Measurements from ENCODE around the gene GPR15LG.

The GPR15LG gene

DNA sequence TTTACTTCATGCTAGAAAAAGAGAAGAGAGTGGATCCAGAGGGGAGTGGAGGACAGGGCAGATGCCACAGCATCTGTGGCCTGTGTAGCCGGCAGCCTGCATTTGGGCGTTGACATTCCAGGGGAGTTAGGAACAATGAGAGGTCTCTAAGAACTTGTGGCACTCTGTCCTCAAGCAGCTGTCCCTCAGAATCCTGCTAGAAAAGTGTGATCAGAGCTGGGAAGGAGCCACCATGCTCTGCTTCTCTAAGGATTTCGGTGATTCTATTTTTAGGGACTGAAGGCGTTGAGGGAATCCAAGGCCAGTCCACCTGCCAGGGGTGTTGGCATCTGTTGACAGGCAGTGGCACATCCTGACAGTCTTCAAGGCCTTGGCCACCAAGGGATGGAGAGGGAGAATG lies 44.1 kb downstream of the GPR15LG start:
- DNase-seq, result no peak

DNA sequence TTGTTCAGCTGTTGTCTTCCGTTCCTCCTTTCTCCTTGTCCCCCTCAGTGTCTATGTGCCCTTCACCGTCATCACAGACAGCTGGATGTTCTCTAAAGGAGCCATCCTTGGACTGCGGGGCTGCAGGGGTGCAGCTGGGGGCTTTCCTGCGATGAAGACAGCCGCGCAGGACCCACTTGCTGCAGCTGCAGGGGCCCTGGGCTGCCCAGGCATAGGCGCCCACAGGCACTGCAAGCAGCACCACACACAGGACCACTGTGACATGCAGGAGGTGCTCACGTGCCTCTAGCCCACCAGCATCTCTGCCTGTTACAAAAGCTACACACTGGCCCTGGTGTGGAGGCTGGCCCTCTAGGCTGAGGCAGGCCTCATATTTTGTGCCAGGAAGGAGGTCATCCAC lies 48.3 kb downstream of the GPR15LG start:
- DNase-seq, result no peak

DNA sequence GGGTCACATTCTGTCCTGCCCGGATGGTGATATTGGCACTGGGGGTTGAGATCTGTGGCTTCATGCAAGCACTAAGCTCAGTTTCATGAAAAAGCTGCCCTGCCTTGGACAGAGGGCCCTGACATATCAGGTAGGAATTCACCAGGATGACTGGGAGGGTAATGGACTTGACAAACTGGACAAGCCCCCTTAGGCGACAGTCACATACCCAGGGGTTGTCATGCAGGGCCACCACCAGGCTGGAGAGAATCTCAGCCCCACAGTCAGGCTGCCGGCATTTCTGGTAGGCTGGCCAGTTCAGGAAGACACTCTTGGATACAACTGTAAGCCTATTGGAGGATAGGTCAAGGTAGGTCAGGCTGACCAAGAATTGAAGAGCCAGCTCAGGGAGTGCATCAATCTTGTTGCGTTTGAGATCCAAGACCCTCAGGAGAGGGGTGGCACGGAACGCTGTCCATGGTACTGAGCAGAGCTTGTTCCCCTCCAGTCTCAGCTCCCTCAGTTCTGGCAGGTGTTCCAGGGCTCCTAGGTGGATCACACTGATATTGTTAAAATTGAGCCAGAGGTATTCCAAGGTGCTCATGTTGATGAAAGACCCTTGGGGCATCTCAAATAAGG lies 50.9 kb downstream of the GPR15LG start:
- DNase-seq, result no peak

DNA sequence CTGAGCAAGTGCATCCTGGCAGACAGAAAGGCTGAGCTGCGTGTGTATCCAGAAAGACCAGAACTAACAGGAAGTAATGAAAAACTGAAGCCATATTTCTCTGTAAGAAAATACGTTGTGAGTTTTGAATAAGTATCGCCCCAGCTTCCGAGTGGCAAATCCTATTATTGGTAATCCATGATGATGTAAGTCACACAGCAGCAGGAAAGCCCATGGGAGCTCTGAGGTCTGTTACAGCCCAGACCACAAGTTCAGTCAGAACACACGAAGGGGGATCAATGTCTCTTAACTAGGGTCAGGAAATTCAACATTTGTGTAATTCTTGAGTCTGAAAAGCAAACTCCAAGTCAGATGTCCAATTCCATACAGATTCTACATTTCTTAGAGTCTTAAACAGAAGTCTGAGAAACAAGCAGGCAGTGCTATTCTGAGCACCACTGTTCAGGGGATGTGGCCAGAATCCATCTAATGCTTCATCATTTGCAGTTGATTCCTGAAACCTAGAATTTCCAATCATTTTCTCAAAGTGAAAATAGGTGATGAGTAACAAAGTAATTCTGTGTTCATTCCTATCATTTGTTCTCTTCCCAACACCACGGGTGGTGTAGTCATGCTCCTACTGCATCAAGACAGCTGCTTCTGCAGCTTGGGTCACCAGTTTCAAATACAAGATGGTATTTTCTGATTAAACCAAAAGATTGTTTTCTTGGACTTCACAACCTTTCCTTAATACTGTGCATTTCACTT lies 52.0 kb downstream of the GPR15LG start, which contains the start of gene LRIT2:
TSS of gene LRIT2 (minus strand) at position 118 of the 747 bp plus-strand sequence. CDS start at position 94, 24 bp downstream.
- no peak for DNase-seq

DNA sequence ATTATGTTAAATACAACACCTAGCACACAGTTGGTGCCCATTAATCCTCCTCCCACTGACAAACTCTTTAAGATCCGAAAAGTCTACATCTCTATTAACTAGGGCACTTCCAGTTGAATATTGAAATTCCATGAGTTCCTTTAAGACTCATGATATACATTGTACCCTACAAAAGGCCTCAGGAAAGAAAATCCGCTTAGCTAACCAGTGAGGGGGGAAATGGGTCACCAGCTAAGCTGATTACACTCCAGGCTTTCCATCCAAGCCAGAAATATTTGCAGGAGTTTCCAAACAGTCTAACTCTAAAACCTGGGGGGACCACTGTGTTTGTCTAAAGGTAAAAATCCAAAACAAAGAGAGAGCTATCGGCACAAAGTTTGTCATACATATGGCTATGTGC lies 53.0 kb downstream of the GPR15LG start:
- no peak for DNase-seq

DNA sequence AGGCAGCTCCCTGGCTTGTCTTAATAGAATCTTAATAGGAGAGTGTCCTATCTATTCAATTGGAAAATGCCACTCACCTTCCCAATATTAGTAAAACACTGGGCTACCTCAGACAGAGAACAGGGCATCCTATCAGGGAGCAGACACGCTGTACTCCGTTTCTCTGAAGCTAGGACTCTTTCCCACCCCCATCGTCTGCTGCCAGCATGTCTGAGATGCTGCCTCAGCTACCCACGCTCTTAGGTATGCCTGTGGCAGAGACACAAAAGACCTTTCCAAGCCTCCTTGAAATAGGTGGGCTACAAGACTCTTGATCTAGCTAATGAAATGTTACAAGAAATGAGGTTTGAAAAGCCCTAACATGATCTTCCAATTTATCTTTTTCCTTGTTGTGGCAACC lies 54.2 kb downstream of the GPR15LG start:
- DNase-seq, result no peak

DNA sequence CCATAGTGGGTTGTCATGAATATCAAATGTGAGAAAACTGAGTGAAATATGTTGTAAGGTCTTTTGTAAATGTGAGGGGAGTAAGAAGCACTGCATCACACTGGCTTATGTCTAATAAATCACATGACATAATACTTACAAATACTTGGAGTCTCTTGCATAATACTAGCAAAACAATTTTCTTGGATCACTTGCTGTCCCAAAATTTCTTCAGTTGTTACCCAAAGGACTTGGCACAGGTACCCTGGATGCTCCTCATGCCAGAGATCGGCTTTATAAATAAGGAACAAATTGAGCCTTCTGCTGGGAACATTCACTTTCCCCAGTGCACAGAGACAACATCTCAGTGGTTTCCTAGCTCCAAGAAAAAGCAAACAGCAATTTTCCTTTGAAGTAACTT lies 56.8 kb downstream of the GPR15LG start:
- no peak for DNase-seq

DNA sequence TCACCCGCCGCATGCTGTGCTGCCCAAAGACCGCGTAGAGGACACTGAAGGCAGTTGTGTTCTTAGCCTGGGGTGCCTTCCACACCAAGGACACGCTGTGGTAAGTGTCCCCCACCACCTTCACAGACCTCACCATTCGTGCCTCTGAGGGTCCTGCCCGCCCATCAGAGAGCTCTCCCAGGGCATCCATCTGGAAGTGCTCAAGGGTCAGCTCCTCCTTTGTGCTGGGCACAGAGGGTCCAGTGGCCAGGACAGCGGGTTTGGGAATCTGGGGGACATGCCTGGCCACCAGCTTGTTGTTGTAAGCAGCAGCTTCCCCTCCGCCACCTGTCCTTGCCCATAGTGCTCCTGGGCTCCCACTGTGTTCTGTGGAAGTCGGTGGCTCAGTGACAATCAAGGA lies 58.8 kb downstream of the GPR15LG start:
- DNase-seq, result no peak

DNA sequence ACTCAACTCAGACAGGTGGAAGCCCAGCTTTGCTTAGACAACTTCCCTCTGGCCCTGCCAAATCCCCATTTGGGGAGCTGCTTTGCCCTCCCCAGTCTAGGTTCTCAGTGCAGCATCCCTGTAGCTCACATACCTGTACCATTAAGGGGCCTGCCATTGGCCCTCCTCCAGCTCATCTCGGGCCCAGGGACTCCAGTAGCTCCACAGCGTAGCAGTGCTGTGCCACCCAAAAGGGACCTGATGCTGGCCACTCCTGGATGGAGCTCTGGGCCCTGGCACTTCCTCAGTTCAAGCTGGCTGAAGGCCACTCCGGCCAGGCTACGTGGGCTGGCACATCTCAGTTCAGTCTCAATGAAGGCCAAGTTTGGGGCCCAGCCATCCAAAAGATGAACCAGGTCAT lies 60.3 kb downstream of the GPR15LG start:
- no peak for DNase-seq

DNA sequence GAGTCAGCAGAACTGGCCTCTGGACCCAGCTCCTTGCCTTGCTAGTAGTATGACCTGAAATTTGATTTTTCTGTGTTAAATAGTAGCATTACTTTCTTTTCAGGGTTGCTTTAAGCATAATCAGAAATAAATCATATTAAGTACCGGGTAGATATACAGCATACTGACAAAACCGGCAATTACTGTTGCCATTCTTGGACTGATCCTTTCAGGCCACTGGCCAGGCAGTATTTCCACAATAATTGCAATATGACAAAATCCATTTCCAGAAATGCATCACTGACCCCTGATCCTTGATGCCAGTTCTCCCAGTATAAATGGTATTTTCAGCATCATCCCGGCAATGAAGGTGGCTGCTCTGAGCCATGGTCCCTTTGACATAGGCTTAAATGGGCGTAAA lies 60.9 kb downstream of the GPR15LG start:
- DNase-seq, result no peak
